ENCODE measurements around the gene IL1RAPL2.
"Not testable (repeated sequence)": the region's sequence is repeated elsewhere in the genome, so short reads cannot be mapped to it uniquely, and the experiment has no call there.

Gene IL1RAPL2

DNA sequence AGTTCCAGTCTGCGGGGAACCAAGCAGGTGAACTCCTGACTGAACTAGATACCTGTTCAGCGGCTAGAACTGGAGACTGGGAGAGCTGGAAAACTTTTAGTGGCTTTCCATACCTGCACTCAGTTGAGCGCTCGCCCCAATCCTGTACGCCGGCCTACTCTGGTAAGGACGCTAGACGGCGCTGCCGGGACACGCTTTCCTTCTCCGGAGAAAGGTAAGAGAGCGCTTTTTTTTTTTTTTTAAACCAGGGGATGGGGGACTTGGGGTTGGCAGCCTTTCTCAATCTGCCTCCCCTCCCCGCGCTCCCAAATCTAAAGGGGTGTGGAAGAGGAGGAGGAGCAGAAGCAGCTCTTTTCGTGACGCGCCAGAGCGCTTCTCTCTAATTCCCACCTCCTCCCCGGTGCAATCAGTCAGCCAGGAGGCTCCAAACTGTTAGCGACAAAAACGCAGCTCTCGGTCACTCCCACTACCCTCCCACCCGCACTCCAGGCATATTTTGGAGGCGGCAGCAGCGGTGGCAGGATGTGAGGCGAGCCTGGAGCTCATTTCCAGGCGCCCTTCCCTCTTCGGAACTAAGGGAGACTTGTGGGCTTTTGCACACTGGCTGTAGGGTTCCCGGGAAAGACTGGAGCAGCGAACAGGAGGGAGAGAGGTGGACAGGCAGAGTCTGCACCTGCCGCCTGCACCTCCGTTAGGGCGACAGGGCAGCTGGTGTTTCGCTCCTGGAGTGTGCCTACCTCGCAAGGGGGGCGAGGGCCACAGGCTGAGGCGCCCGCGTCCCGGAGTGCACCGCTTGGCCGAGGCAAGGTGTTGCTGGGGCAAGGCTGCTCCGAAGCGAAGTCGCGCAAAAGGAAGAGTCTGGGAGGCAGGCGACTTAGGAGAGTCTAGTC is at the start of gene IL1RAPL2:
Gene IL1RAPL2, plus strand, starts transcription at position 409 of the 890 bp plus-strand sequence.
- no peak for DNase-seq (ENCODE audit: low read depth)
- TF ChIP-seq, protein P1, sequence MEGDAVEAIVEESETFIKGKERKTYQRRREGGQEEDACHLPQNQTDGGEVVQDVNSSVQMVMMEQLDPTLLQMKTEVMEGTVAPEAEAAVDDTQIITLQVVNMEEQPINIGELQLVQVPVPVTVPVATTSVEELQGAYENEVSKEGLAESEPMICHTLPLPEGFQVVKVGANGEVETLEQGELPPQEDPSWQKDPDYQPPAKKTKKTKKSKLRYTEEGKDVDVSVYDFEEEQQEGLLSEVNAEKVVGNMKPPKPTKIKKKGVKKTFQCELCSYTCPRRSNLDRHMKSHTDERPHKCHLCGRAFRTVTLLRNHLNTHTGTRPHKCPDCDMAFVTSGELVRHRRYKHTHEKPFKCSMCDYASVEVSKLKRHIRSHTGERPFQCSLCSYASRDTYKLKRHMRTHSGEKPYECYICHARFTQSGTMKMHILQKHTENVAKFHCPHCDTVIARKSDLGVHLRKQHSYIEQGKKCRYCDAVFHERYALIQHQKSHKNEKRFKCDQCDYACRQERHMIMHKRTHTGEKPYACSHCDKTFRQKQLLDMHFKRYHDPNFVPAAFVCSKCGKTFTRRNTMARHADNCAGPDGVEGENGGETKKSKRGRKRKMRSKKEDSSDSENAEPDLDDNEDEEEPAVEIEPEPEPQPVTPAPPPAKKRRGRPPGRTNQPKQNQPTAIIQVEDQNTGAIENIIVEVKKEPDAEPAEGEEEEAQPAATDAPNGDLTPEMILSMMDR (conservative IDR thresholded peaks at IDR 0.05; ENCODE audit: low read depth, low read length): peak; percentile 79
- peak within 1 kb of the TSS; percentile 17 for H3K4me3 ChIP-seq (ENCODE audit: low read length)

DNA sequence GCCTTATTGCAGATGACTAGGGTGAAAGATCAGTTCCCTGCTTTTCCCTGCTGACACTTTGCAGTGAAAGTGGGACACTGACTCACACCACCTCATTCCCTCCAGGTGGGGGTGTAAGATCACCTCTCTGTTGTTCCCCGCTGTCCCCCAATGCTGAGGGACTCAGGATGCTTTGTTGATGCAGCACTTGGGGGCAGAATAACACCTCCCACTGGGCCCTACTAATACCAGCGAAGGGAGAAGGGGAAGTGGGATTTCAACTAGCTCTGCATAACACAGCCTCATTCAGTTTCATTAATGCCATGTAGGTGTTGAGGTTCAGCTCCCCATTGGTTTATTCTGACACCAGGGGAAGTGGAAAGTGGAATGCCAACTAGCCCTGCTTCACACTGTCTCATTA is 43.6 kb upstream of the IL1RAPL2 start:
- no peak overlapping the region for H3K4me3 ChIP-seq (ENCODE audit: low read length)
- DNase-seq (ENCODE audit: low read depth): no peak
- TF ChIP-seq, protein P1 (conservative IDR thresholded peaks at IDR 0.05; ENCODE audit: low read depth, low read length): no peak

DNA sequence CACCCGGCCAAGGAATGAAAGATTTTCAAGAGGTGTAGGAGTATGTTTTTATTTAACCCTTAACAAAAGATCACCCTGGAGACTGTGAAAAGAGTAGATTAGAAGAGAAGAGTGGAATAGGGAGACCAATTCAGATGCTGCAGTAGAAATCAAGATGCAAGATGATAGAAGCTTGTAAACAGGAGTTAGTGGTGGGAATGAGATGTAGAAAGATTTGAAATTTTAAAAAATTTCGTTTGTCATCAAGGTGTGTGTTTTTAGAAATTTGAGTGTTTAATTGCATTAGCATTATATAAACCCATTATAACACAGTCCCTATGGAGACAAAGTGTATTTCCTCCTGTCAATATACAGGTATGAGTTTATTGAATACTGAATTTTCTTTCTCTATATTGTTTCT is 42.1 kb upstream of the IL1RAPL2 start:
- DNase-seq (ENCODE audit: low read depth): no peak
- TF ChIP-seq, protein P1 (conservative IDR thresholded peaks at IDR 0.05; ENCODE audit: low read depth, low read length): no peak
- no peak overlapping the region for H3K4me3 ChIP-seq (ENCODE audit: low read length)

DNA sequence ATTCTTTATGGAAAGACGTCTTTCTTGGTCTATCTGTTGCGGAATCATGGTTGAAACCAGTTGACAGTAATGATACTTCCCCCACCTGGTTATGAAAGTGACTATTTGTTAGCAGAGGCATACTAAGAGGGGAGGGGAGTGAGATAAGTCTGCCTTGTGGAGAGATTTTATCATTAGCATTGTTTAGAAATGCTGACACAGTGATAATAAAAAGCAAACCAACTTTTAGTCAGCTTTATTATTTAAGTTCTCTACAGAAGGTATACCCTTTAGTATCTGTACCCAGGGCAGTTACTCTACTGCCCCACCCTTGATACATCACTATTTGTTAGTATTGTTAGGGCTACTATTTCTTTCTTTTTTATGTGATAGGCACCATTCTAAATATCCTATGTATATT is 26.9 kb upstream of the IL1RAPL2 start:
- DNase-seq (ENCODE audit: low read depth): no peak
- TF ChIP-seq, protein P1 (conservative IDR thresholded peaks at IDR 0.05; ENCODE audit: low read depth, low read length): no peak
- no peak overlapping the region for H3K4me3 ChIP-seq (ENCODE audit: low read length)

DNA sequence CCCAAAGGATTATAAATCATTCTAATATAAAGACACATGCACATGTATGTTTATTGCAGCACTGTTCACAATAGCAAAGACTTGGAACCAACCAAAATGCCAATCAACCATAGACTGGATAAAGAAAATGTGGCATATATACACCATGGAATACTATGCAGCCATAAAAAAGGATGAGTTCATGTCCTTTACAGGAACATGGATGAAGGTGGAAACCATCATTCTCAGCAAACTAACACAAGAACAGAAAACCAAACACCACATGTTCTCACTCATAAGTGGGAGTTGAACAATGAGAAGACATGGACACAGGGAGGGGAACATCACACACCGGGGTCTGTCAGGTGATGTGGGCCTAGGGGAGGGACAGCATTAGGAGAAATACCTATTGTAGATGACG is 23.6 kb upstream of the IL1RAPL2 start:
- DNase-seq (ENCODE audit: low read depth); H3K4me3 ChIP-seq (ENCODE audit: low read length): not testable (repeated sequence)

DNA sequence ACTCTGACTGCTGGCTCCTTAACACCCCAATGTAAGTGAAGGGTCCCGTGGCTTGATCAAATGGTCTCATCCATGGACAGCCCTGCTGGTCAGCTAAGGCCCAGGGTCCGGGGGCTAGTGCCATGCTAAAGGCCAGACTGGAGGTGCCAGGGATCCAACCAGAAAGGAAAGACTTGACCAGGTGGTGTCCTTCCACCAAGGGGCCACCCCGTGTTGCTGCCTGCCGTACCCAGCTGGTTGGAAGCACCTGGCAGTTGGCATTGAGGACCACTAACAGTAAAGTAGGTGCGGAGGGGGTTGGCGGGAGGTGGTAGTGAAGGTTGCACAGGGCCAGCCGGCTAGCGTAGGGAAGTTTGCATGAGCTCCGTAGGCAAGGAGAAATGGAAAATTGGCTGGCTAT is 1.7 kb upstream of the IL1RAPL2 start:
- TF ChIP-seq, protein P1 (conservative IDR thresholded peaks at IDR 0.05; ENCODE audit: low read depth, low read length): no peak
- no peak overlapping the region for H3K4me3 ChIP-seq (ENCODE audit: low read length)
- DNase-seq (ENCODE audit: low read depth): no peak

DNA sequence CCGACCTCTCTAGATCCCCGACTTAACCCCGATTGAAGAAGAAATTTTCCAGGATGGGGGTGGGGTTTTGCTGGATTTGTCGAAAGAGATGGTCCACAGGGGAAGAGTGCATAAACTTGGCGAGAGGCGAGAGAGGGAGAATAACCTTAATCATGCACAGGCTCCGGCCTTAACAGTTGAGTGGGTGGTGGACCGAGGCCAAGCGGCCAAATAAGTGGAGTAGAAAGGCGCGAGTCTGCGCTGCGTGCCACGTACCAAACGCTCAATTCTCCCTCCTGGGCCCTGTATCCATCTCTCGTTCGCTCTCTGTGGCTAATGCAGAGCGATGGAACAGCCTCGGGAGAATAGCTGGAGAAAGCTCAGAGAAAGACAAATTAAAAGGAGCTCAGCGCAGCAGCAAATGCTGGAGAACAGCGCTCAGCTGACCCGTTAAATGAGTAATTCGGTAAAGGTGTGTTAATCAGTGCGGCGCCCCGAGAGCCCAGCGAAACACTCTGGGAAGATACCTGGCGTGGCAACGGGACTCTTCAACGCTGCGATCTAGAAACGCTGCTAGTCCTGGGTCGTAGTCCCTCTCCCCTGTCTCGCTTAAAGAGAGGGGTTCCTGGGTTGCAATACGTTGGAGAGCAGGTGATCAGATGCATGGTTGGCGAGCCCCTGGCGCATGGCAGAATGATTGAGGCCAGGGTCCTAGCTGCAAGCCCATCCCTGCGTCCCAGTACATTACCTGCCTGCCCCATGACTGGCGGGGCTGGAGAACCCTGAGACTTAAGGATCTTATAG is 887 bp upstream of the IL1RAPL2 start:
- H3K4me3 ChIP-seq (ENCODE audit: low read length): no peak overlapping the region
- DNase-seq (ENCODE audit: low read depth): no peak
- TF ChIP-seq, protein P1 (conservative IDR thresholded peaks at IDR 0.05; ENCODE audit: low read depth, low read length): no peak

Measured in retinal pigment epithelial cell (primary cell).